H9 (cell line): ENCODE measurements around the gene DIP2A. TPM values are rescaled to one million over a fixed set of nuclear protein-coding genes. Genes with fewer than 3 reads are reported as not detected.

Experiments
- DNase-seq: peaks from one replicate; pipeline ENCODE4 v3.0.0-alpha.2; 2017
- H2AFZ ChIP-seq: one replicate; pipeline ENCODE4 v1.6.1; 2013; ENCODE audit warnings: mild to moderate bottlenecking, low read length, control low read depth, moderate library complexity
- H2AK5ac ChIP-seq: 2 replicates; pipeline ENCODE4 v1.6.1; 2013; ENCODE audit warnings: low read length, control low read depth, mixed read lengths; ENCODE audit not compliant: insufficient read length
- H2BK120ac ChIP-seq: one replicate; pipeline ENCODE4 v1.6.1; 2013; ENCODE audit warnings: low read depth, mild to moderate bottlenecking, low read length, control low read depth, inconsistent platforms; ENCODE audit not compliant: poor library complexity, severe bottlenecking
- H2BK12ac ChIP-seq: 2 replicates; pipeline ENCODE4 v1.6.1; 2013; ENCODE audit warnings: low read length, control low read depth, mixed read lengths, low read depth; ENCODE audit not compliant: insufficient read length
- H2BK15ac ChIP-seq: 2 replicates; pipeline ENCODE4 v1.6.1; 2013; ENCODE audit warnings: low read depth, low read length, control low read depth
- H2BK20ac ChIP-seq: one replicate; pipeline ENCODE4 v1.6.1; 2013; ENCODE audit warnings: low read depth, mild to moderate bottlenecking, low read length, control low read depth, inconsistent platforms; ENCODE audit not compliant: poor library complexity, severe bottlenecking
- H2BK5ac ChIP-seq: 2 replicates; pipeline ENCODE4 v1.6.1; 2013; ENCODE audit warnings: low read length, control low read depth, mixed read lengths; ENCODE audit not compliant: insufficient read length
- H3K14ac ChIP-seq: 2 replicates; pipeline ENCODE4 v1.6.1; 2013; ENCODE audit warnings: low read length, control low read depth; ENCODE audit not compliant: insufficient read depth
- H3K18ac ChIP-seq: 2 replicates; pipeline ENCODE4 v1.6.1; 2013; ENCODE audit warnings: low read depth, mild to moderate bottlenecking, mixed read lengths, low read length, control low read depth; ENCODE audit not compliant: insufficient read length
- H3K23ac ChIP-seq: 2 replicates; pipeline ENCODE4 v1.6.1; 2013; ENCODE audit warnings: low read length, control low read depth, mixed read lengths, low read depth; ENCODE audit not compliant: insufficient read length
- H3K23me2 ChIP-seq: 2 replicates; pipeline ENCODE4 v1.6.1; 2013; ENCODE audit warnings: low read depth, mild to moderate bottlenecking, mixed read lengths, low read length, control low read depth; ENCODE audit not compliant: insufficient read length, poor library complexity, severe bottlenecking
- H3K27ac ChIP-seq: 2 replicates; pipeline ENCODE4 v1.5.1; 2013; ENCODE audit warnings: low read length, control low read depth, mixed read lengths, low read depth; ENCODE audit not compliant: insufficient read length
- H3K27me3 ChIP-seq: 2 replicates; pipeline ENCODE4 v1.6.1; 2013; ENCODE audit warnings: low read length, control low read depth, inconsistent platforms; ENCODE audit not compliant: insufficient read depth
- H3K4ac ChIP-seq: 2 replicates; pipeline ENCODE4 v1.6.1; 2013; ENCODE audit warnings: low read depth, mild to moderate bottlenecking, control low read depth, inconsistent platforms, low read length, moderate library complexity
- H3K4me1 ChIP-seq: 2 replicates; pipeline ENCODE4 v1.6.1; 2013; ENCODE audit warnings: low read length, control low read depth, inconsistent platforms; ENCODE audit not compliant: insufficient read depth
- H3K4me2 ChIP-seq: 2 replicates; pipeline ENCODE4 v1.6.1; 2013; ENCODE audit warnings: low read length, control low read depth, mixed read lengths; ENCODE audit not compliant: insufficient read length, insufficient read depth
- H3K56ac ChIP-seq: 2 replicates; pipeline ENCODE4 v1.6.1; 2013; ENCODE audit warnings: low read depth, mild to moderate bottlenecking, mixed read lengths, low read length, control low read depth; ENCODE audit not compliant: insufficient read length
- H3K79me1 ChIP-seq: 2 replicates; pipeline ENCODE4 v1.6.1; 2013; ENCODE audit warnings: low read depth, mild to moderate bottlenecking, moderate library complexity, low read length, control low read depth, inconsistent platforms; ENCODE audit not compliant: insufficient read depth, poor library complexity, severe bottlenecking
- H3K79me2 ChIP-seq: 2 replicates; pipeline ENCODE4 v1.6.1; 2013; ENCODE audit warnings: low read length, control low read depth, inconsistent platforms; ENCODE audit not compliant: insufficient read depth
- H3K9ac ChIP-seq: 2 replicates; pipeline ENCODE4 v1.6.1; 2013; ENCODE audit warnings: low read length, control low read depth, mixed read lengths; ENCODE audit not compliant: insufficient read length; ENCODE audit errors: extremely low read depth
- H3K9me3 ChIP-seq: one replicate; pipeline ENCODE4 v1.6.1; 2013; ENCODE audit warnings: low read depth, low read length, inconsistent platforms; ENCODE audit not compliant: control insufficient read depth
- H3T11ph ChIP-seq: one replicate; pipeline ENCODE4 v1.6.1; 2013; ENCODE audit warnings: mild to moderate bottlenecking, low read length, control low read depth, inconsistent platforms
- H4K20me1 ChIP-seq: one replicate; pipeline ENCODE4 v1.6.1; 2013; ENCODE audit not compliant: control insufficient read depth, insufficient read length, insufficient read depth
- H4K5ac ChIP-seq: 2 replicates; pipeline ENCODE4 v1.6.1; 2013; ENCODE audit warnings: low read depth, mild to moderate bottlenecking, mixed read lengths, low read length, control low read depth; ENCODE audit not compliant: insufficient read length
- H4K8ac ChIP-seq: replicated peaks from 2 replicates; pipeline ENCODE4 v1.6.1; 2013; ENCODE audit warnings: low read length, control low read depth, mixed read lengths, low read depth; ENCODE audit not compliant: insufficient read length
- H4K91ac ChIP-seq: 2 replicates; pipeline ENCODE4 v1.6.1; 2013; ENCODE audit warnings: low read depth, mild to moderate bottlenecking, moderate library complexity, mixed read lengths, low read length, control low read depth; ENCODE audit not compliant: insufficient read length
- H3K27ac Mint-ChIP-seq, 3 experiments: 2 replicates in 2 of 3; 3 replicates in 1 of 3; pipeline ENCODE4 v1.8.0; 2020 to 2021; ENCODE audit warnings: mixed read lengths in 3 of 3, mild to moderate bottlenecking in 1 of 3, moderate library complexity in 1 of 3
- H3K27me3 Mint-ChIP-seq: 2 replicates; pipeline ENCODE4 v1.8.0; 2021; ENCODE audit warnings: low read depth, mild to moderate bottlenecking, moderate library complexity, mixed read lengths
- H3K36me3 Mint-ChIP-seq, 3 experiments: 2 replicates in 2 of 3; 3 replicates in 1 of 3; pipeline ENCODE4 v1.8.0; 2020 to 2021; ENCODE audit warnings: low read depth in 3 of 3, mixed read lengths in 3 of 3; ENCODE audit not compliant: insufficient read depth in 1 of 3
- H3K4me1 Mint-ChIP-seq, 2 experiments: 2 replicates each; pipeline ENCODE4 v1.8.0; 2020; ENCODE audit warnings: mixed read lengths in 2 of 2
- H3K4me3 Mint-ChIP-seq, 2 experiments: 2 replicates in 1 of 2; 3 replicates in 1 of 2; pipeline ENCODE4 v1.8.0; 2020 to 2021; ENCODE audit warnings: mild to moderate bottlenecking in 2 of 2, mixed read lengths in 2 of 2, moderate library complexity in 1 of 2
- H3K9me3 Mint-ChIP-seq, 2 experiments: 2 replicates in 1 of 2; 3 replicates in 1 of 2; pipeline ENCODE4 v1.8.0; 2020; ENCODE audit warnings: mild to moderate bottlenecking in 2 of 2, mixed read lengths in 2 of 2, moderate library complexity in 1 of 2
- WGBS: extraction: QIAGEN DNeasy Blood & Tissue Kit; methylation state at CpG from one replicate; pipeline ENCODE4 v1.1.7; 2013; ENCODE audit warnings: missing lambda C conversion rate, low lambda C conversion rate, mixed read lengths; ENCODE audit not compliant: insufficient read length; ENCODE audit errors: extremely low coverage; 5-methylcytosine and 5-hydroxymethylcytosine counted together
- total RNA-seq: library from RNA; stranded (reverse); gene quantifications from 2 replicates; pipeline ENCODE4 v1.2.1, GENCODE V29; 2021
- TF ChIP-seq, protein P1 (sequence below): fragments of 200-600 bp; sonication (generic); conservative IDR thresholded peaks from 3 replicates; pipeline ENCODE4 v1.8.0; 2021; ENCODE audit warnings: antibody characterized with exemption, mild to moderate bottlenecking

Gene DIP2A
- total RNA-seq, 1 experiment from 2014 or later = 25.2 TPM

GRCh38 chr21:46568562-46568961, 109.9 kb downstream of the DIP2A start:
- Histone ChIP-seq H3K23ac (no peak overlapping the region), H3K23me2 (no peaks in the 10 kb centered on the region), H4K91ac (no peak overlapping the region), H3K9ac (no peak overlapping the region), H3K79me1 (no peaks in the 10 kb centered on the region), H3K4me2 (no peak overlapping the region), H2BK15ac (no peak overlapping the region), H3K56ac (no peak overlapping the region), H4K8ac (no peak overlapping the region), H2BK20ac (no peak overlapping the region), H3T11ph (no peak overlapping the region), H3K18ac (no peak overlapping the region), H4K5ac (no peak overlapping the region), H2BK12ac (no peak overlapping the region), H3K14ac (no peak overlapping the region), H3K27me3 (no peaks in the 10 kb centered on the region), H3K9me3 (no peaks in the 10 kb centered on the region), H2BK5ac (no peak overlapping the region), H4K20me1 (no peaks in the 10 kb centered on the region), H2BK120ac (no peak overlapping the region), H3K27ac (no peak overlapping the region), H2AK5ac (no peak overlapping the region), H2AFZ (no peak overlapping the region), H3K79me2 (no peaks in the 10 kb centered on the region), H3K4ac (no peak overlapping the region), H3K4me1 (no peaks in the 10 kb centered on the region)
- TF ChIP-seq, protein P1, sequence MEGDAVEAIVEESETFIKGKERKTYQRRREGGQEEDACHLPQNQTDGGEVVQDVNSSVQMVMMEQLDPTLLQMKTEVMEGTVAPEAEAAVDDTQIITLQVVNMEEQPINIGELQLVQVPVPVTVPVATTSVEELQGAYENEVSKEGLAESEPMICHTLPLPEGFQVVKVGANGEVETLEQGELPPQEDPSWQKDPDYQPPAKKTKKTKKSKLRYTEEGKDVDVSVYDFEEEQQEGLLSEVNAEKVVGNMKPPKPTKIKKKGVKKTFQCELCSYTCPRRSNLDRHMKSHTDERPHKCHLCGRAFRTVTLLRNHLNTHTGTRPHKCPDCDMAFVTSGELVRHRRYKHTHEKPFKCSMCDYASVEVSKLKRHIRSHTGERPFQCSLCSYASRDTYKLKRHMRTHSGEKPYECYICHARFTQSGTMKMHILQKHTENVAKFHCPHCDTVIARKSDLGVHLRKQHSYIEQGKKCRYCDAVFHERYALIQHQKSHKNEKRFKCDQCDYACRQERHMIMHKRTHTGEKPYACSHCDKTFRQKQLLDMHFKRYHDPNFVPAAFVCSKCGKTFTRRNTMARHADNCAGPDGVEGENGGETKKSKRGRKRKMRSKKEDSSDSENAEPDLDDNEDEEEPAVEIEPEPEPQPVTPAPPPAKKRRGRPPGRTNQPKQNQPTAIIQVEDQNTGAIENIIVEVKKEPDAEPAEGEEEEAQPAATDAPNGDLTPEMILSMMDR = no peak
- Mint-ChIP-seq H3K4me1 (no peaks in the 10 kb centered on the region), H3K4me3 (no peak overlapping the region), H3K9me3 (peaks cover 0 to 8% of the 10 kb centered on the region in 2 experiments; a peak in 3 of 5 replicates), H3K27me3 (no peaks in the 10 kb centered on the region), H3K36me3 (peaks cover 40 to 59% (median 59%) of the 10 kb centered on the region in 3 experiments), H3K27ac (no peak overlapping the region)
- no peak for DNase-seq
- no CpG with 5 or more reads among the region's 4 CpGs for WGBS
